Neural cell (in vitro differentiated cells): ENCODE data around the gene ADAP2. TPM values are rescaled to one million over a fixed set of nuclear protein-coding genes. Genes with fewer than 3 reads are reported as not detected.

ENCODE experiments used
- H2AFZ ChIP-seq: fragments of 200-600, 300-800 bp; sonication (generic), shearing (Covaris generic); 2 replicates; pipeline ENCODE4 v1.6.0; 2014; ENCODE audit warnings: low read depth, mild to moderate bottlenecking, antibody characterized with exemption, low read length, moderate library complexity
- H3F3A ChIP-seq: fragments of 200-600 bp; shearing (Covaris generic); 2 replicates; pipeline ENCODE4 v1.6.1; 2016; ENCODE audit warnings: mild to moderate bottlenecking, moderate library complexity, mixed read lengths, antibody characterized with exemption, low read length; ENCODE audit not compliant: insufficient read depth, poor library complexity, severe bottlenecking
- H3K27ac ChIP-seq: fragments of 200-600, 300-800 bp; sonication (generic), shearing (Covaris generic); 2 replicates; pipeline ENCODE4 v1.5.1; 2014; ENCODE audit warnings: mild to moderate bottlenecking, low read length, moderate library complexity
- H3K27me3 ChIP-seq: fragments of 300-800, 200-600 bp; sonication (generic), shearing (Covaris generic); 2 replicates; pipeline ENCODE4 v1.6.0; 2014; ENCODE audit warnings: mild to moderate bottlenecking, low read depth, low read length, moderate library complexity; ENCODE audit not compliant: insufficient read depth
- H3K36me3 ChIP-seq: fragments of 300-800, 200-600 bp; sonication (generic), shearing (Covaris generic); 2 replicates; pipeline ENCODE4 v1.5.1; 2014; ENCODE audit warnings: mild to moderate bottlenecking, antibody characterized with exemption, low read length, moderate library complexity; ENCODE audit not compliant: insufficient read depth
- H3K4me2 ChIP-seq: fragments of 300-800, 200-600 bp; sonication (generic), shearing (Covaris generic); 2 replicates; pipeline ENCODE4 v1.6.0; 2014; ENCODE audit warnings: mild to moderate bottlenecking, low read length
- H3K4me3 ChIP-seq: fragments of 300-800, 200-600 bp; sonication (generic), shearing (Covaris generic); 2 replicates; pipeline ENCODE4 v1.5.1; 2014; ENCODE audit warnings: mild to moderate bottlenecking, low read length, moderate library complexity
- H3K79me2 ChIP-seq: fragments of 200-600 bp; shearing (Covaris generic); replicated peaks from 2 replicates; pipeline ENCODE4 v1.6.0; 2014; ENCODE audit warnings: mild to moderate bottlenecking, low read length, moderate library complexity; ENCODE audit not compliant: insufficient read depth
- H3K9ac ChIP-seq: fragments of 300-800, 200-600 bp; sonication (generic), shearing (Covaris generic); 2 replicates; pipeline ENCODE4 v1.6.1; 2016; ENCODE audit warnings: mild to moderate bottlenecking, low read length, mixed read lengths
- H3K9me2 ChIP-seq: fragments of 200-600 bp; shearing (Covaris generic); 2 replicates; pipeline ENCODE4 v1.6.1; 2016; ENCODE audit warnings: mild to moderate bottlenecking, low read length, mixed read lengths; ENCODE audit not compliant: insufficient read depth
- H3K9me3 ChIP-seq: fragments of 200-600, 300-800 bp; sonication (generic), shearing (Covaris generic); 2 replicates; pipeline ENCODE4 v1.6.1; 2016; ENCODE audit warnings: mild to moderate bottlenecking, mixed run types, low read length, moderate library complexity, mixed read lengths
- H4K20me1 ChIP-seq: fragments of 200-600 bp; shearing (Covaris generic); 2 replicates; pipeline ENCODE4 v1.6.1; 2016; ENCODE audit warnings: mild to moderate bottlenecking, mixed run types; ENCODE audit not compliant: insufficient read depth
- CTCF ChIP-seq: fragments of 450-650 bp; IDR thresholded peaks from 2 replicates; pipeline ENCODE4 v1.5.1; 2014; ENCODE audit warnings: antibody characterized with exemption, mild to moderate bottlenecking, moderate library complexity; ENCODE audit not compliant: poor library complexity, severe bottlenecking
- EP300 ChIP-seq: fragments of 450-650 bp; conservative IDR thresholded peaks from 2 replicates; pipeline ENCODE4 v1.6.1; 2014; ENCODE audit warnings: antibody characterized with exemption, mild to moderate bottlenecking, moderate library complexity; ENCODE audit not compliant: poor library complexity, severe bottlenecking
- EZH2 ChIP-seq: fragments of 200-600, 300-800 bp; shearing (Covaris generic), sonication (generic); IDR thresholded peaks from 2 replicates; pipeline ENCODE4 v1.6.1; 2014; ENCODE audit warnings: antibody characterized with exemption, low read length, borderline replicate concordance, mild to moderate bottlenecking; ENCODE audit not compliant: insufficient read depth, poor library complexity, severe bottlenecking
- MXI1 ChIP-seq: fragments of 450-650 bp; conservative IDR thresholded peaks from 2 replicates; pipeline ENCODE4 v1.6.1; 2014; ENCODE audit warnings: antibody characterized with exemption, mild to moderate bottlenecking; ENCODE audit not compliant: poor library complexity, severe bottlenecking
- POLR2AphosphoS5 ChIP-seq: IDR thresholded peaks from 2 replicates; pipeline ENCODE4 v1.6.1; 2012
- RAD21 ChIP-seq: fragments of 450-650 bp; conservative IDR thresholded peaks from 2 replicates; pipeline ENCODE4 v1.6.1; 2014; ENCODE audit warnings: antibody characterized with exemption, mild to moderate bottlenecking, moderate library complexity
- REST ChIP-seq: IDR thresholded peaks from 2 replicates; pipeline ENCODE4 v1.6.1; 2012; ENCODE audit warnings: borderline replicate concordance
- SMC3 ChIP-seq: fragments of 450-650 bp; conservative IDR thresholded peaks from 2 replicates; pipeline ENCODE4 v1.6.1; 2014; ENCODE audit warnings: antibody characterized with exemption, mild to moderate bottlenecking, moderate library complexity; ENCODE audit not compliant: poor library complexity
- TAF1 ChIP-seq: IDR thresholded peaks from 2 replicates; pipeline ENCODE4 v1.6.1; 2012; ENCODE audit warnings: low read depth
- polyA plus RNA-seq: library from polyadenylated mRNA; depleted of rRNA; stranded (reverse); fragments of >200 nt; gene quantifications from 2 replicates; pipeline ENCODE4 v1.2.3, GENCODE V29; 2014

ADAP2 gene
- polyA plus RNA-seq, 1 donor from 2014 or later: 0.92 TPM

GRCh38 chr17:30992551-30992950 is 70.8 kb downstream of the ADAP2 start:
- no peaks in the 10 kb centered on the region for H3K79me2 ChIP-seq
- no peaks in the 10 kb centered on the region for H3K27me3 ChIP-seq
- TF ChIP-seq SMC3 (no peak), TAF1 (no peak), EZH2 (no peak), MXI1 (no peak)
- H3K9me3 ChIP-seq: no peaks in the 10 kb centered on the region
- H3K4me2 ChIP-seq: no peak overlapping the region
- no peaks in the 10 kb centered on the region for H3K9me2 ChIP-seq
- H2AFZ ChIP-seq: no peak overlapping the region
- H4K20me1 ChIP-seq: no peaks in the 10 kb centered on the region
- H3K27ac ChIP-seq: no peak overlapping the region
- H3K9ac ChIP-seq: no peak overlapping the region
- no peaks in the 10 kb centered on the region for H3F3A ChIP-seq
- no peak overlapping the region for H3K4me3 ChIP-seq
- H3K36me3 ChIP-seq: no peaks in the 10 kb centered on the region

- Histone ChIP-seq H3K9me2 (no peaks in the 10 kb centered on the region), H2AFZ (no peak overlapping the region), H3K4me3 (no peak overlapping the region), H3K4me2 (no peak overlapping the region), H4K20me1 (no peaks in the 10 kb centered on the region), H3K79me2 (no peaks in the 10 kb centered on the region), H3K9me3 (no peaks in the 10 kb centered on the region), H3K36me3 (no peaks in the 10 kb centered on the region), H3K27ac (no peak overlapping the region), H3F3A (no peaks in the 10 kb centered on the region), H3K27me3 (no peaks in the 10 kb centered on the region), H3K9ac (no peak overlapping the region)
- TF ChIP-seq EZH2 (no peak), CTCF (no peak), POLR2AphosphoS5 (no peak), RAD21 (no peak), SMC3 (no peak), EP300 (no peak), TAF1 (no peak), REST (no peak), MXI1 (no peak)
Observed at GRCh38 chr17:30995347-30995746, 73.6 kb downstream of the ADAP2 start.

- Histone ChIP-seq H3K9ac (no peak overlapping the region), H3K4me3 (no peak overlapping the region), H3K9me2 (no peaks in the 10 kb centered on the region), H3K79me2 (no peaks in the 10 kb centered on the region), H4K20me1 (no peaks in the 10 kb centered on the region), H2AFZ (no peak overlapping the region), H3K27me3 (no peaks in the 10 kb centered on the region), H3K27ac (no peak overlapping the region), H3K4me2 (no peak overlapping the region), H3K9me3 (no peaks in the 10 kb centered on the region), H3F3A (no peaks in the 10 kb centered on the region), H3K36me3 (no peaks in the 10 kb centered on the region)
- TF ChIP-seq SMC3 (no peak), REST (no peak), EP300 (no peak), CTCF (no peak), POLR2AphosphoS5 (no peak)
Observed at GRCh38 chr17:30996486-30996885, 74.7 kb downstream of the ADAP2 start.
